BLaER1 (cell line): ENCODE measurements around the gene LAMTOR1.

Experiments
- H3K27ac ChIP-seq: shearing (Covaris generic); formaldehyde crosslinking; 2 replicates; pipeline ENCODE4 v1.8.1; 2022
- H3K27me3 ChIP-seq: shearing (Covaris generic); formaldehyde crosslinking; 2 replicates; pipeline ENCODE4 v1.8.1; 2022
- H3K36me3 ChIP-seq: shearing (Covaris generic); formaldehyde crosslinking; 2 replicates; pipeline ENCODE4 v1.8.1; 2022
- H3K4me1 ChIP-seq: shearing (Covaris generic); formaldehyde crosslinking; 2 replicates; pipeline ENCODE4 v1.8.1; 2022
- H3K4me2 ChIP-seq: shearing (Covaris generic); formaldehyde crosslinking; 2 replicates; pipeline ENCODE4 v1.8.1; 2022
- H3K4me3 ChIP-seq: shearing (Covaris generic); formaldehyde crosslinking; 2 replicates; pipeline ENCODE4 v1.8.1; 2022
- H3K9ac ChIP-seq: shearing (Covaris generic); formaldehyde crosslinking; 2 replicates; pipeline ENCODE4 v1.8.1; 2022
- H3K9me3 ChIP-seq: shearing (Covaris generic); formaldehyde crosslinking; 2 replicates; pipeline ENCODE4 v1.8.1; 2022
- H4K20me1 ChIP-seq: shearing (Covaris generic); formaldehyde crosslinking; 2 replicates; pipeline ENCODE4 v1.8.1; 2022
- Cebpa-rat ChIP-seq: shearing (Covaris generic); IDR thresholded peaks from 2 replicates; pipeline ENCODE4 v1.8.1; 2022

The LAMTOR1 gene

DNA sequence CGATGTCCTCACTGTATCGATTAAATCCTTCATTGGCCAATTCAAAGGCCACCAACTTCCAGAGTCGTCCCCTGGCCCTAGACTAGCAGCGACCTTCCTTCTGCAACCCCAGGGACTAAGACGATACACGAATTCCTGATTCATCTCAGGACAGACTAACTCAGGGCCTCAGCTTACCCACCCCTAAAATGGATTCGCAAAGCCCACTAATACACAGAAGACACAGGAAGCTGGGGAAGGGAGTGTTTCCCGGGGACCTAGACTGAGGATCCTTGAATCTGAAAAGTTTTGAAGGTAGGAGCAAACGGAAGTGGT lies 509 bp downstream of the LAMTOR1 start:
- Histone ChIP-seq H3K4me2 (peak overlapping the region; percentile 92), H3K9ac (peak overlapping the region; percentile 95), H3K4me3 (peak overlapping the region; percentile 80), H4K20me1 (peaks cover 28% of the 10 kb centered on the region), H3K4me1 (peaks cover 35% of the 10 kb centered on the region), H3K27ac (peak overlapping the region; percentile 97), H3K27me3 (no peaks in the 10 kb centered on the region), H3K9me3 (no peaks in the 10 kb centered on the region), H3K36me3 (peaks cover 50% of the 10 kb centered on the region)
- TF ChIP-seq Cebpa-rat = no peak

DNA sequence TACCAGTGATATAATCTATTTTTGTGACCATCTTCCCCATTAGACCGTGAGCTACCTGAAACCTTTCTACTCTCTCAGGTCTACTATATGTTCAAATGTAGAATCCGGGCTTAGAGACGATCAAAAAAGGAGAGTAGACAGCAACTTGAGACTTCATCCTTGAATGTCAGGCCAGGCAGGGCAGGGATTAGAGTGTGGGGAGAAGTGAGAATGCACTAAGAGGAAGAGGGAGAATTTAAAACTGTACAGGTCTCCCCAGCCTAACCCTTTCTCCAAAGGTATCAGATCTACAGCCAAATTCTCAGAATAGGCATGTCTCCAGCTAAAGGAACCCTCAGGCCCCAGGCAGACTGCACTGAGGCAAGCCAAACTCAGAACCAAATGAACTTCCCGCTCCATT lies 935 bp downstream of the LAMTOR1 start:
- Histone ChIP-seq H3K9me3 (no peaks in the 10 kb centered on the region), H3K36me3 (peaks cover 50% of the 10 kb centered on the region), H3K4me3 (peak overlapping the region; percentile 80)

DNA sequence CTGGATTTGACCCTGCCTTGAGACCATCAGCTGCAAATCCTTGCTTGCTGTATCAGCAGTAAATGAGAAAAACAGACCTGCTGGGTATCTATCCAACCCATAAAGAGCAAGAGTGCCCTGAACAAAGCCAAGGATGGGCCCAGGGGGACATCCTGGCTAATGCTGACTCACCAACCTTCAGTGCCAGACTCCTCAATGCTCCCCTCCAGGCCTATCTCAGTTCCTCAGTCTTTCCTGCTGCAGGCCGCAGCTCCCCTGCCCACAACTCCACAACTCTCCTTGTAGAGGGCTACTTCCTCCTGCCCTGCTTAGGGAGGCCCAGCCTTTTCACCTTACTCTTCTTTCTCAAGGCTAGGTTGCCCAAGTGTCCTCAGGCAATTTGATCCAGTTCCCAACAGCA lies 2.6 kb downstream of the LAMTOR1 start:
- Histone ChIP-seq H3K9ac (peak overlapping the region; percentile 17; the same call in 1 of the 2 replicates), H3K9me3 (no peaks in the 10 kb centered on the region), H3K4me2 (peak overlapping the region; percentile 17), H3K4me3 (no peak overlapping the region), H3K27ac (peak overlapping the region; percentile 37; the same call in 1 of the 2 replicates), H3K27me3 (no peaks in the 10 kb centered on the region), H4K20me1 (peaks cover 28% of the 10 kb centered on the region), H3K4me1 (peaks cover 35% of the 10 kb centered on the region), H3K36me3 (peaks cover 64% of the 10 kb centered on the region)
- TF ChIP-seq Cebpa-rat = no peak

More for the DNA sequence above, 935 bp downstream of the LAMTOR1 start:
- no peak for TF ChIP-seq Cebpa-rat
- peak overlapping the region; percentile 92 for H3K4me2 ChIP-seq
- H3K9ac ChIP-seq = peak overlapping the region; percentile 95
- no peaks in the 10 kb centered on the region for H3K27me3 ChIP-seq
- peaks cover 28% of the 10 kb centered on the region for H4K20me1 ChIP-seq
- H3K27ac ChIP-seq = peak overlapping the region; percentile 97
- peaks cover 35% of the 10 kb centered on the region for H3K4me1 ChIP-seq

DNA sequence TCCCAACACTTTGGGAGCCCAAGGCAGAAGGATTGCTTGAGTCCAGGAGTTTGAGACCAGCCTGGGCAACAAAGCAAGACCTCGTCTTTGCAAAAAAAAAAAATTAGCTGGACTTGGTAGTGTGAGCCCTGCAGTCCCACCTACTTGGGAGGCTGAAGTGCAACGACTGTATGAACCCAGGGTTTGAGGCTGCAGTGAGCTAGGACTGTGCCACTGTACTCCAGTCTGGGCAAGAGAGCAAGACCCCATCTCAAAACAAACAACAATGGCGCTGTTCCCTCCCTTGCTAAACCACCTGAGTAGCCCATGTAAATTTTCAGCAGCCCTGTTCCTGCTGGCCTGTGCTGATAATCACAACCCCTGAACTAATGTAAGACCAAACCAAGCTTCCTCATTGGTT lies 3.1 kb downstream of the LAMTOR1 start:
- no peaks in the 10 kb centered on the region for H3K27me3 ChIP-seq
- no peak overlapping the region for H3K4me2 ChIP-seq
- no peak overlapping the region for H3K4me3 ChIP-seq
- no peak for TF ChIP-seq Cebpa-rat
- H3K27ac ChIP-seq = no peak overlapping the region
- H3K9ac ChIP-seq = peak overlapping the region; percentile 17; the same call in 1 of the 2 replicates
- no peaks in the 10 kb centered on the region for H3K9me3 ChIP-seq
- H3K36me3 ChIP-seq = peaks cover 69% of the 10 kb centered on the region
- peaks cover 35% of the 10 kb centered on the region for H3K4me1 ChIP-seq
- H4K20me1 ChIP-seq = peaks cover 28% of the 10 kb centered on the region

DNA sequence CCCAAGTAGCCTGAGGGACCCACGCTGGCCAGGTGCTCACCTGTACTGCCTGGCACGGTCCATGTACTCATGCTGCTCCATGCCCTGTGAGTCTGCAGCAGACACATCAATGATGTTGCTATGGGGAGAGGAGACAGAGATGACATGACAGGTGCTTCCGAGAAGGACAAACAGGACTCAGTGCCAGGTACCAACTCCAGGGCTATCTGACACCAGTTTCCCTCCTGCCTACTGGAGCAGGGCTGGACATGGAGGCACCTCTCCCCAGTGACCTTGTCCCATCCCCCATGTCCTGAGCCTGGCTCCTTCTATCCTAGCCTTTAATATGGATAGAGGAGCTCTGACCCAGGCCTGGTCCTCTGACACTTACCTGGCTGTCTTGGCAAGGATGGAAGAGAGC lies 4.4 kb downstream of the LAMTOR1 start:
- Histone ChIP-seq H3K9ac (no peak overlapping the region), H3K27me3 (no peaks in the 10 kb centered on the region), H3K4me2 (no peak overlapping the region), H3K4me1 (peaks cover 30% of the 10 kb centered on the region), H4K20me1 (peaks cover 28% of the 10 kb centered on the region), H3K9me3 (no peaks in the 10 kb centered on the region), H3K27ac (no peak overlapping the region), H3K36me3 (peaks cover 80% of the 10 kb centered on the region), H3K4me3 (no peak overlapping the region)
- no peak for TF ChIP-seq Cebpa-rat

DNA sequence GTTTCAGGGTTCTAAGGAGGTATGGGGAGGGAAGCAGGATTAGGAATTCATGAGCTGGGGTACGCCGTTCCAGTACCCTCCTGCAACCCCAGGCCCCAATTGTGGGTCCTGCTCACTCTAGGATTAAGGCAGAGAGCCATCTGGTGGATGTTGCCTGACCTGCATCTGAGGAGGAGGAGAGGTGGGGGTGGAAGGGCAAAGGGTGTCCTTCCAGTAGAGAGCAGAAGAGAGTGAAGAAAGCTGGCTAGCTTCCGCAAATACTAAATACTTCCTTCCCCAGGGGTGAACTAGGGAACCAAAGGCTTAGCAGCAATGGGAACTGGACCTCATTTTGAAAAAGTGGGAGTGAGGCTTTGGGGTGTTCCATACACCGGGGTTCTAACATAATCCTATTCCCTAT lies 11.8 kb downstream of the LAMTOR1 start:
- peak overlapping the region; percentile 35 for H3K4me2 ChIP-seq
- peaks cover 66% of the 10 kb centered on the region for H3K36me3 ChIP-seq
- H3K4me3 ChIP-seq = no peak overlapping the region
- H3K4me1 ChIP-seq = peaks cover 11% of the 10 kb centered on the region
- TF ChIP-seq Cebpa-rat = no peak
- H3K9me3 ChIP-seq = no peaks in the 10 kb centered on the region
- no peaks in the 10 kb centered on the region for H4K20me1 ChIP-seq
- H3K9ac ChIP-seq = no peak overlapping the region
- H3K27ac ChIP-seq = peak overlapping the region; percentile 28; the same call in 1 of the 2 replicates
- no peaks in the 10 kb centered on the region for H3K27me3 ChIP-seq

DNA sequence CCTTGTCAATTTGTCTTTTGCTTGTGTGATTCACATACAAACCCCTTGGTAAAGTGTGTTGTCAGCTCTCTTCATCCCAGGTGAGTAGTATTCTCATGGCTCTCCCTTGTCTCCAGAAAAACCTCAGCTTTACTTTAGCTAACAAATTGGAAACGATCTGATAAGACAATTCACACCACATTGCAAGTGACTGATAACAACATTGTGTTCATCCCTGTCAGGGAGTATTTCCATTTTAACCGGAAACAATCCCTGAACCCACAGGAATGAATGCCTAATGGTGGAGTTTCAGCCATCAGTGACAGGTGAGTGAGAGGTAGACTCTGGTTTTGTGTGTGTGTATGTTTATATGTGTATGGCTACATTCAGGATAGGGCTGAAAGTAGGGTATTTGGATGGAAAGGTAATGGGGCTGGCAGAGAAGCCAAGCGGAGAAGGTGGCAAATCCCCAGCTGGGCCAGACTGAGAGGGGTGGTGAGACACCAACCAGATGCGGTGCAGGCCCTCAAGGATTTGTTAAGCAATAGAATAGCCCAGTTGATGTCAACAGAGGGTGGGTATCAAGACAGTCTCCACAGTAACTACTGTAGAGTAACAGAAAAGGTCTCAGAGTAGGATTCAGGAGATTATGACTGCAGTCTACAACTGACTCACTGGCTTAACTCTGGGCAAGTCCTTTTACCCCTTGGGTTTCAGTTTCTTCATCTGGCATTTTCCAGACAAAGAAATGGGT lies 14.9 kb downstream of the LAMTOR1 start:
- H3K27ac ChIP-seq = no peak overlapping the region
- H3K9me3 ChIP-seq = no peaks in the 10 kb centered on the region
- TF ChIP-seq Cebpa-rat = no peak
- H3K9ac ChIP-seq = 0 out of 2 replicates have a peak overlapping the region, but pooled peaks have one; percentile 23
- no peaks in the 10 kb centered on the region for H3K27me3 ChIP-seq
- H3K4me1 ChIP-seq = peaks cover 11% of the 10 kb centered on the region
- no peaks in the 10 kb centered on the region for H4K20me1 ChIP-seq
- peaks cover 37% of the 10 kb centered on the region for H3K36me3 ChIP-seq
- no peak overlapping the region for H3K4me2 ChIP-seq
- H3K4me3 ChIP-seq = no peak overlapping the region

DNA sequence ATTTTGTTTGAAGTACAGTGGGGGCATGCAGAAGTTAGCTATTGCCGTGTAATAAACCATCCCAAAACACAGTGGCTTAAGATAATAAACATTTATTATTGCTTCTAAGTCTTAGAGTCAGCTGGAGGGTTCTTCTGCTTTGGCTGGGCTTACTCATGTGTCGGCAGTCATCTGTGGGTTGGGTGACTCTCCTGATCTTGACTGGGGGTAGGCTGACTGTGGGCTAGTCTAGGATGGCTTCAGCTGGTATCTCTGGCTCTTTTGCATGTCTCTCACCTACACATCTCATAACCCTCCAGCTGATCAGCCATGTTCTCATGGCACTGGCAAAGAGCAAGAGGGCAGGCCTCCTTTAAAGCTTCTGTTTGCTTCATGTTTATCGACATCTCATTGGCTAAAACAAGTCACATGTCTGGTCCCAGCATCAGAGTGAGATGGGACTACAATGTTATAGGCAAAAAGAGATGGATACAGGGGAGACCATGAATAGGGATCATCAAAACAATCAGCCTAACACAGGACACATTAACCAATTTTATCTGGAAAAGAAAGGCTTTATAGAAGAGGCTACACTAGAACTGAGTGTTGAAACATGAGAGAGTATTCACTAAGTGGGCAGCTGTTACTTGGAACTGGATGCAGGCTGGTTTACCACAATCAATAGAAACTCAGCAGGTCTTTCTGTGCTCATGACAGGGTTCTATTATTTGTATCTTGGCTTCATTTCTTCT lies 17.3 kb downstream of the LAMTOR1 start:
- no peaks in the 10 kb centered on the region for H4K20me1 ChIP-seq
- H3K27ac ChIP-seq = no peak overlapping the region
- no peaks in the 10 kb centered on the region for H3K9me3 ChIP-seq
- H3K4me2 ChIP-seq = no peak overlapping the region
- peaks cover 30% of the 10 kb centered on the region for H3K36me3 ChIP-seq
- no peak overlapping the region for H3K9ac ChIP-seq
- no peak overlapping the region for H3K4me3 ChIP-seq
- TF ChIP-seq Cebpa-rat = no peak
- H3K27me3 ChIP-seq = no peaks in the 10 kb centered on the region
- H3K4me1 ChIP-seq = peaks cover 15% of the 10 kb centered on the region

DNA sequence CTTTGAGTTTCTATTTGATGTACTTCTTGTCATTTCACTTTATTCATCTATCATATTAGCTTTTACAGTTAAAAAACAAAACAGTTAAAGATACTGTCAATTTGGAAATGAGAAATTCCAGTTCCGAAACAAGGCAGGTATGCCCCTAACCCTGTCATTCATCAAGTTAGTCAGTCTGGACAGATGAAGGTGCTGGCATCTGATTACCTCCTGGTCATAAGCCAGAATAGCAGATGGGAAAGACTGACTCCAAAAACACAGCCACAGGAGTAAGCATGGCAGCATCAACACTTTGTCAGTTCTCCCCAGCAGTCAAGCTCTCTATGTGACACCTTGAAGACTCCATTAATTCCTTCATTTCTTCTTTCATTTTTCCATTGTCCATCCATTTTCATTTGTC lies 18.1 kb downstream of the LAMTOR1 start:
- Histone ChIP-seq H3K27me3 (no peaks in the 10 kb centered on the region), H3K27ac (no peak overlapping the region), H3K4me2 (no peak overlapping the region), H4K20me1 (no peaks in the 10 kb centered on the region), H3K4me1 (peaks cover 16% of the 10 kb centered on the region), H3K9me3 (no peaks in the 10 kb centered on the region), H3K9ac (no peak overlapping the region), H3K36me3 (peaks cover 22% of the 10 kb centered on the region), H3K4me3 (no peak overlapping the region)
- no peak for TF ChIP-seq Cebpa-rat

DNA sequence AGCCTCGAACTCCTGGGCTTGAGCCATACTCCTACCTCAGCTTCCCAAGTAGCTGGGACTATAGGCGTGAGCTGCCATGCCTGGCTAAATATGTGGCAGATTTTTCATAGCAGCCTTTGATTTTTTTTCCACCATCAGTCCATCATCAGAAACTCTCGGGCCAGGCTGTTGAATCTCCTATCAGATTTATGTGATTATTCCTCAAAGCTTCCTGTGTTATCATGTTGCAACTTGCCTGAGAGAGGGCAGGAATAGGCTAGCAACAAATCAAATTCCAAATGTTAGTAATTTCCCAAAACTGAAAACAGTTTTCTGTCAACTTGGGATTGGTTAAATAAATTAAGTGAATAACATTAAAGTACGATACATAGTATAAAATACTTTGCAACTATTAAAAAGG lies 19.0 kb downstream of the LAMTOR1 start:
- Histone ChIP-seq H3K27me3 (no peaks in the 10 kb centered on the region), H3K9ac (no peak overlapping the region), H3K4me2 (no peak overlapping the region), H3K4me3 (no peak overlapping the region), H3K9me3 (no peaks in the 10 kb centered on the region), H3K27ac (no peak overlapping the region), H4K20me1 (peaks cover 8% of the 10 kb centered on the region), H3K36me3 (peaks cover 13% of the 10 kb centered on the region), H3K4me1 (peaks cover 24% of the 10 kb centered on the region)
- TF ChIP-seq Cebpa-rat = no peak
